Fibroblast of villous mesenchyme (primary cell): ENCODE measurements around the gene BCL2. TPM values are rescaled to one million over a fixed set of nuclear protein-coding genes. Genes with fewer than 3 reads are reported as not detected.

ENCODE experiments used
- DNase-seq: peaks from one replicate; pipeline ENCODE4 v3.0.0-alpha.2; 2010; ENCODE audit warnings: low read depth
- H3K4me3 ChIP-seq: 2 replicates; pipeline ENCODE4 v1.5.1; 2011; ENCODE audit warnings: low read depth, mild to moderate bottlenecking, low read length
- total RNA-seq: library from RNA; depleted of rRNA; stranded (reverse); fragments of >200 nt; gene quantifications from 2 replicates; pipeline ENCODE4 v1.2.3, GENCODE V29; 2012
- TF ChIP-seq, protein P1 (sequence below): IDR thresholded peaks from 2 replicates; pipeline ENCODE4 v1.5.1; 2012; ENCODE audit warnings: low read depth, mild to moderate bottlenecking, low read length; ENCODE audit not compliant: insufficient read depth

Gene BCL2
- total RNA-seq, 1 donor: 0.86 TPM

DNA sequence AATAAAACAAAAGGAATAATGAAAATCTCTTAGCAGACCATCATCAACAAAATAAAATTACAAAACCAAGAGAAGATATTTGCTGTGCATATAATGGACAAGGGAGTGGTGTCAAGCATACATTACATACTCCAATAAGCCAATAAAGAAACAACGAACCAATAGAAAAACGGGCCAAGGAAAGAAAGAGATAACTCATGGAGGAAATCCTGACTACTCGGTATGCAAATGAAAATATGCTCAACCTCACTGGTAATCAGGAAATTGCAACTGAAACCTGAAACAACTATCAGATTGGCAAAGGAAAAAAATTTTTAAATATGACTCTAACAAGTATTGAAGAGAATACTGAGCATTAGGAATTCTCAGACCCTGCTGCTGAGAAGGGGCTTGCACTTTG, 84.7 kb downstream of the BCL2 start:
- DNase-seq: no peak
- TF ChIP-seq, protein P1, sequence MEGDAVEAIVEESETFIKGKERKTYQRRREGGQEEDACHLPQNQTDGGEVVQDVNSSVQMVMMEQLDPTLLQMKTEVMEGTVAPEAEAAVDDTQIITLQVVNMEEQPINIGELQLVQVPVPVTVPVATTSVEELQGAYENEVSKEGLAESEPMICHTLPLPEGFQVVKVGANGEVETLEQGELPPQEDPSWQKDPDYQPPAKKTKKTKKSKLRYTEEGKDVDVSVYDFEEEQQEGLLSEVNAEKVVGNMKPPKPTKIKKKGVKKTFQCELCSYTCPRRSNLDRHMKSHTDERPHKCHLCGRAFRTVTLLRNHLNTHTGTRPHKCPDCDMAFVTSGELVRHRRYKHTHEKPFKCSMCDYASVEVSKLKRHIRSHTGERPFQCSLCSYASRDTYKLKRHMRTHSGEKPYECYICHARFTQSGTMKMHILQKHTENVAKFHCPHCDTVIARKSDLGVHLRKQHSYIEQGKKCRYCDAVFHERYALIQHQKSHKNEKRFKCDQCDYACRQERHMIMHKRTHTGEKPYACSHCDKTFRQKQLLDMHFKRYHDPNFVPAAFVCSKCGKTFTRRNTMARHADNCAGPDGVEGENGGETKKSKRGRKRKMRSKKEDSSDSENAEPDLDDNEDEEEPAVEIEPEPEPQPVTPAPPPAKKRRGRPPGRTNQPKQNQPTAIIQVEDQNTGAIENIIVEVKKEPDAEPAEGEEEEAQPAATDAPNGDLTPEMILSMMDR: no peak
- H3K4me3 ChIP-seq: no peak overlapping the region

DNA sequence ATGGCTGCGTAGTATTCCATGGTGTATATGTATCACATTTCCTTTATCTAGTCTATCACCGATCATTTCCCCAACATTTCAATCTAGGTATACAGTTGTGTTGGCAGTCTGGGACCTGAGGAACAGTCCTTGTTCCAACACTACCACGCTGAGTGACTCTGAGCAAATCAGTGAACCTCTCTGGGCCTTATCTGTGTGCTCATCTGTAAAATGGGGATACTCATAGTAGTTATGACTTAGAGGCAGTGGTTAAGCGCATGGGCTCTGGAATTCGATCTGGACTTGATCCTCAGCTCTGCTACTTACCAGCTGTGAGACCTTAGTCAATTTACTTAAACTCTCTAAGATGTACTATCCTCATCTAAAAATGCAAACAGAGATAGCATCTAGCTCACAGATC, 85.1 kb downstream of the BCL2 start:
- H3K4me3 ChIP-seq: no peak overlapping the region
- DNase-seq: no peak
- TF ChIP-seq, protein P1: no peak

DNA sequence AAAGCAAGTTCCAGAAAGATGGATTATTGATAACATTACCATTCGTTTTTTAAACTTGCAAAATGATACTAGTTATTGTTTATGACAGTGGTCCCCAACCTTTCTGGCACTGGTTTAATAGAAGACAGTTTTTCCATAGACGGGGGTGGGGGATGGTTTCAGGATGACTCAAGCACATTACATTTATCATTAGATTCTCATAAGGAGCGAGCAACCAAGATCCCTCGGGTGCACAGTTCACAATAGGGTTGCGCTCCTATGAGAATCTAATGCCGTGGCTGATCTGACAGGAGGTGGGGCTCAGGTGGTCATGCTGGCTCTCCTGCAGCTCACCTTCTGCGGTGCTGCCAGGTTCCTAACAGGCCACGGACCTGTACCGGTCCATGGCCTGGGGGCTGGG, 86.2 kb downstream of the BCL2 start:
- TF ChIP-seq, protein P1: no peak
- no peak overlapping the region for H3K4me3 ChIP-seq
- DNase-seq: no peak

DNA sequence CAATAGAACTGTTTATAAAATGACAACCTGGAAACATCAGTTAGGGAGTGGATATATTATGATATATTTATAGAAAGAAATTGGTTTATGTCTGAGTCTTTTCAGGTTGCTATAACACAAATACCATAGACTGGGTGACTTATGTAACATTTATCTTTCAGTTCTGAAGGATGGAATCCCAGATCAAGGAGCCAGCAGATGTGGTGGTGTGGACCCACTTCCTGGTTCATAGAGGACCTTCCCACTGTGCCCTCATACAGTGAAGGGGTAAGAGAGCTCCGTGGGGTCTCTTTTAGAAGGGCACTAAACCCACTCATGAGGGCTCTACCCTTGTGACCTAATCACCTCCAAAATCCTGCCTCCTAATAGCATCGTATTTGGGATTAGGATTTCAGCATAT, 86.7 kb downstream of the BCL2 start:
- TF ChIP-seq, protein P1: no peak
- no peak for DNase-seq
- no peak overlapping the region for H3K4me3 ChIP-seq

DNA sequence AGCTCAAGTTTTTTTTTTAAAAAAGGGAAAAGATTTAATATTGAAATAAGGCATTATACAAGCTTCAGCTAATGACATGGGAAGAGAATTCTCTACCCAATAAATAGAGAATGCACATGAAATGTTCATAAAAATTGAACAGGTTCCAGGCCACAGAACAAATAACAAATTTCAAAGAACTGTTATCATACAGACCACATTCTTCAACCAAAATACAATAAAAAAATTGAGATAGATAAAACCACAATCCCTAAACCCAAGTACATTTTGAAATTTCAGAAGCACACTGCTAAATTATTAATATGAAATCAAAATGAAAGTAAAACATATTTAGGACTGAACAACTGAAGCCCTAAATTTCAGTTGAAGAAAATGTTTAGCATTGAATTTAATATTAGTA, 89.6 kb downstream of the BCL2 start:
- no peak for DNase-seq
- TF ChIP-seq, protein P1: no peak

DNA sequence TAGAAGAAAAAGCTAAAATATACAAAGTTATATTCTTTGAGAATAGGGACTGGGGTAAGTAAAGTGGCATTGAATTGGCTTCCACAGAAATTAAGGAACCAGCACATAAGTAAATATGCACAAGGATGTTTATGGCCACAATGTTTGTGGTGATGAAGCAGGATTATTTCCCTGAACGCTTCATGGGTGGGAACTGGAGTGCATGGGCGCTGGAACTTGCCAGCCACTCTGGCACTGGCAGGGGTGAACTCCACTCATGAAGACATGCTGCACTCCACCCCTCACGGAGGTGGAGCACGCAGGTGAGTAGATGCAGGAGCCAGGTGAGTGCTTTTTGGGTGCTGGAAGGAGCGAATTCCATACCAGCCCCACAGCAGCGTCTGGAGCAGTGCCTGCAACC, 94.1 kb downstream of the BCL2 start:
- TF ChIP-seq, protein P1: no peak
- H3K4me3 ChIP-seq: no peak overlapping the region
- no peak for DNase-seq

More for the DNA sequence above, 89.6 kb downstream of the BCL2 start:
- no peak overlapping the region for H3K4me3 ChIP-seq

DNA sequence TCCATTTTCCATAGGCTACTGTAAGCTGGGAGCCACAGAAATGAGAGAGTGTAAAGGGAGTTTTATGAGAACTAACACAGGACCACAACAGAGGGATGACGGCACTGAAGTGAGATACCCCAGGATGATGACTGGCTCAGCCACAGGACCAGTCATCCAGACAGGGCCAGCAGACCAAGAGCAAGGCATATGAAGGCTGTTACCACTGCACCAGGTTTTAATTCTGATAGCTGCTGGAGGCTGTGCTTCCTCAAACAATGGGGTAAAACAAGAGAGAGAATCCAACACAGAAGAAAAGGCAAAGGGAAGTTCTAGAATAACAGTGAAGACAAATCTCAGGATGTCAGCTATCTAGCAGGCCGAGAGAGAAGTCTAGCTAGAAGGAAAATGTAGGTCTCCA, 94.9 kb downstream of the BCL2 start:
- no peak overlapping the region for H3K4me3 ChIP-seq

More for the DNA sequence above, 94.9 kb downstream of the BCL2 start:
- TF ChIP-seq, protein P1: no peak
- no peak for DNase-seq
